Pancreas (tissue), 10 donors: ENCODE results near the gene NAA25. TPM values are rescaled to one million over a fixed set of nuclear protein-coding genes. Genes with fewer than 3 reads are reported as not detected.

Experiments used
- ATAC-seq, 4 donors: fragments of 200-7000 bp; cut with Tn5 transposase; one replicate each; pipeline versions ENCODE4 v1.8.0 to v1.9.1; 2020; ENCODE audit warnings: mild to moderate bottlenecking in 4 of 4, moderate library complexity in 4 of 4
- DNase-seq, 6 donors: peaks; one replicate each; pipeline ENCODE4 v3.0.0-alpha.2; 2020
- FAIRE-seq: peaks from 2 replicates; lab custom pipeline; 2012; peaks lifted over from hg19 to GRCh38; lab: Jason Lieb, UNC
- H3K27ac ChIP-seq, 4 donors: fragments of 200-600 bp; sonication (generic); 1 replicate in 3 of 4; 2 replicates in 1 of 4; pipeline versions ENCODE4 v1.5.0 to v1.8.0; 2020
- H3K27me3 ChIP-seq, 4 donors: fragments of 200-600 bp; one replicate each; pipeline ENCODE4 v1.8.0; 2021
- H3K36me3 ChIP-seq, 3 donors: fragments of 200-600 bp; sonication (generic) in 1 of 3; one replicate each; pipeline versions ENCODE4 v1.5.0 to v1.8.0; 2020 to 2021
- H3K4me1 ChIP-seq, 3 donors: fragments of 200-600 bp; one replicate each; pipeline ENCODE4 v1.8.0; 2021
- H3K4me3 ChIP-seq, 4 donors: fragments of 200-600 bp; sonication (generic) in 2 of 4; one replicate each; pipeline versions ENCODE4 v1.5.0 to v1.8.0; 2020 to 2021
- H3K9me3 ChIP-seq, 4 donors: fragments of 200-600 bp; one replicate each; pipeline ENCODE4 v1.8.0; 2021
- CTCF ChIP-seq, 4 donors: fragments of 200-600 bp; sonication (generic) in 3 of 4; IDR thresholded peaks; one replicate each; pipeline versions ENCODE4 v1.5.0 to v1.8.0; 2021; ENCODE audit warnings: antibody characterized with exemption in 4 of 4
- WGBS, 2 donors: extraction: QIAGEN DNeasy Blood & Tissue Kit; methylation state at CpG; one replicate each; pipeline ENCODE4 v1.1.7; 2013; 5-methylcytosine and 5-hydroxymethylcytosine counted together
- intact Hi-C, 3 donors: fragments of 100-400 bp; cut with DNase I; formaldehyde crosslinking; loops; one replicate each; pipeline versions ENCODE4 v1.11.1 to v1.14.2; 2022
- polyA plus RNA-seq, 2 donors: library from polyadenylated mRNA; stranded (reverse); fragments of 200-250 nt; gene quantifications; one replicate each; pipeline ENCODE4 v1.2.3, GENCODE V29; 2013
- total RNA-seq, 6 donors: library from RNA; stranded (reverse); fragmentation: NEBNext Ultra II Directional in 4 of 6; extraction: Animal tissue kit (Norgen Biotek cat#: 25700) in 4 of 6; gene quantifications; one replicate each; pipeline versions ENCODE4 v1.2.1 to v1.2.4, GENCODE V29; 2021 to 2023
- donor health status: healthy with polysubstance abuse.
- donor health status: DM: no; HTN: no; CAD: no; lungs with moderate emphysema.
- donor health status: DM: no; HTN: no; CAD: no.
- donor health status: control.
- donor health status: control.
- donor health status: Bipolar disorder and iron deficiency.
- donor health status: DM: yes; HTN: yes; CAD: no.
- donor health status: DM: no; HTN: no; CAD: no.
- donor health status: DM: no; HTN: no; CAD: no.
- donor health status: DM: yes; HTN: yes; CAD: no.

The NAA25 gene
- total and polyA plus RNA-seq, 8 donors, result 5.0 to 14.1 (median 12.0) TPM

- FAIRE-seq, result no peak
- Histone ChIP-seq H3K4me1 (no peaks in the 10 kb centered on the region), H3K27ac (no peak overlapping the region), H3K4me3 (no peak overlapping the region), H3K27me3 (no peaks in the 10 kb centered on the region), H3K36me3 (no peaks in the 10 kb centered on the region), H3K9me3 (no peaks in the 10 kb centered on the region)
- WGBS, 2 donors, result 77 to 82% methylated on average over 6 of the region's 6 CpGs
- no peak for TF ChIP-seq CTCF (IDR thresholded peaks at IDR 0.05)
- DNase-seq, result no peak
- no peak for ATAC-seq
- intact Hi-C loops, result no loop called here
These were observed 116.1 kb downstream of the NAA25 start for GRCh38 chr12:111992464-111992863.

GRCh38 chr12:111991946-111992345, 116.6 kb downstream of the NAA25 start:
- Histone ChIP-seq H3K4me1 (no peaks in the 10 kb centered on the region), H3K4me3 (no peak overlapping the region), H3K9me3 (no peaks in the 10 kb centered on the region), H3K27ac (no peak overlapping the region), H3K27me3 (no peaks in the 10 kb centered on the region), H3K36me3 (no peaks in the 10 kb centered on the region)
- intact Hi-C loops, result no loop called here
- ATAC-seq (no peak), FAIRE-seq (no peak), DNase-seq (no peak)
- no peak for TF ChIP-seq CTCF (IDR thresholded peaks at IDR 0.05)
- 91 to 100% methylated on average over 4 of the region's 4 CpGs for WGBS, 2 donors

- FAIRE-seq (no peak), DNase-seq (no peak), ATAC-seq (no peak)
- no peaks in the 10 kb centered on the region for H3K27me3 ChIP-seq
- H3K27ac ChIP-seq, result no peak overlapping the region
- H3K4me1 ChIP-seq, result no peaks in the 10 kb centered on the region
- WGBS, 2 donors, result 93 to 99% methylated on average over 2 of the region's 2 CpGs
- H3K9me3 ChIP-seq, result no peaks in the 10 kb centered on the region
- H3K4me3 ChIP-seq, result no peak overlapping the region
- no peak for TF ChIP-seq CTCF (IDR thresholded peaks at IDR 0.05)
- no peaks in the 10 kb centered on the region for H3K36me3 ChIP-seq
- intact Hi-C loops, result no loop called here
These were observed 117.0 kb downstream of the NAA25 start for GRCh38 chr12:111991535-111991934.

- Histone ChIP-seq H3K27ac (no peak overlapping the region), H3K36me3 (no peaks in the 10 kb centered on the region), H3K4me1 (no peaks in the 10 kb centered on the region), H3K27me3 (no peaks in the 10 kb centered on the region), H3K4me3 (no peak overlapping the region), H3K9me3 (no peaks in the 10 kb centered on the region)
- ATAC-seq (no peak), FAIRE-seq (peak; percentile 53), DNase-seq (no peak)
- no peak for TF ChIP-seq CTCF (IDR thresholded peaks at IDR 0.05)
- WGBS, 2 donors, result 64% methylated on average over 2 of the region's 2 CpGs
- intact Hi-C loops, result no loop called here
These were observed 123.8 kb downstream of the NAA25 start for GRCh38 chr12:111984820-111985219.

GRCh38 chr12:111981987-111982386, 126.6 kb downstream of the NAA25 start:
- TF ChIP-seq CTCF (IDR thresholded peaks at IDR 0.05), result no peak
- WGBS, 2 donors, result 93 to 100% methylated on average over 2 of the region's 2 CpGs
- DNase-seq, result no peak
- Histone ChIP-seq H3K27me3 (no peaks in the 10 kb centered on the region), H3K9me3 (no peaks in the 10 kb centered on the region), H3K36me3 (no peaks in the 10 kb centered on the region), H3K27ac (no peak overlapping the region), H3K4me1 (no peaks in the 10 kb centered on the region), H3K4me3 (no peak overlapping the region)
- FAIRE-seq, result no peak
- no peak for ATAC-seq
- intact Hi-C loops, result no loop called here
